Dendritic cell treated with granulocyte-macrophage colony-stimulating factor and Interleukin-4, amounts not matched to agents 40 ng/mL and 50 ng/mL, for 4 days (primary cell): ENCODE measurements around the gene FMNL2.
A peak's percentile ranks its signal among the peaks of the same experiment; 100 is the strongest.

Source experiments
- H3K27ac Mint-ChIP-seq: one replicate; pipeline ENCODE4 v1.8.0; 2022; ENCODE audit warnings: mild to moderate bottlenecking, mixed read lengths
- H3K27me3 Mint-ChIP-seq: one replicate; pipeline ENCODE4 v1.8.0; 2022; ENCODE audit warnings: mild to moderate bottlenecking, mixed read lengths
- H3K36me3 Mint-ChIP-seq: one replicate; pipeline ENCODE4 v1.8.0; 2022; ENCODE audit warnings: low read depth, mixed read lengths
- H3K4me1 Mint-ChIP-seq: one replicate; pipeline ENCODE4 v1.8.0; 2022; ENCODE audit warnings: low read depth, mixed read lengths
- H3K4me3 Mint-ChIP-seq: one replicate; pipeline ENCODE4 v1.8.0; 2022; ENCODE audit warnings: mild to moderate bottlenecking, moderate library complexity, mixed read lengths
- H3K9me3 Mint-ChIP-seq: one replicate; pipeline ENCODE4 v1.8.0; 2022; ENCODE audit warnings: mixed read lengths
- intact Hi-C: fragments of 100-400 bp; cut with micrococcal nuclease; formaldehyde crosslinking; loops from one replicate; pipeline ENCODE4 v1.15.0; 2022

Gene FMNL2

DNA sequence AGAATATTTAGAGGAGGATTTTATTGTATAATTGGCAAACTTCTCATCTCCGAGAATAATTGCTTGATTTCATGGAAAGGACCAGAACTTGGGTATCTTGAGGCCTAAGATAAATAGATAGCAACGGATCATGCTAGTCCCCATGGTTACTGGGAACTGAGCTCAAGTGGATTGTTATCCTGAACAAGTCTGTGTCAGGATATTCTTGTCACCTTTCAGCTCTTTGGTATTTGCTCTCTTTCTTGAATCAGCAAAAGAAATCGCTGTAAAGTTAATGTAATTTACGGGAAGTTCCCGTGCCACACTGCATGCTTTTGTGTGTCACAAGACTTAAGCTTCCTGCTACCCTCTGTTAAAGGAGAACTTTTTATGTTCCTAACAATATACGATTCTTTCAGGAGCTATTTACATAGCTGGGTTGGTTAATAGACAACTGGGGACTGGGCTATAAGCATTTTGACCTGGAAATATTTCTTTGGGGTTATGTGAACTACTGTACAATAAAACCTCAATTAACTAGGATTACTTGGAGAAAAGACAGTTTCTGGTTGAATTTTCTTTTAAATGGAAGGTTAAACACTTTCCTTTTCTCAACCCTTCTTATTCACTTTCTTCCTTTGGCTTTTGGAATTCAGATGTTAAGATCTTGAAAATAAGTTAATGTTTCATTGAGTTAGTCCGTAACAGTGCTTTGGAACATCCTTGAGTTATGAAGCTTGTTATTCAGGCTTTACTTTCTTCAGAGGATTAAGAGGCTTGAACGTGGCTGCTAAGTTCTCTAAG, 151.2 kb downstream of the FMNL2 start:
- H3K9me3 Mint-ChIP-seq = no peaks in the 10 kb centered on the region
- peaks cover 18% of the 10 kb centered on the region for H3K4me1 Mint-ChIP-seq
- no peaks in the 10 kb centered on the region for H3K36me3 Mint-ChIP-seq
- no peak overlapping the region for H3K4me3 Mint-ChIP-seq
- H3K27me3 Mint-ChIP-seq = no peaks in the 10 kb centered on the region
- peak overlapping the region; percentile 78 for H3K27ac Mint-ChIP-seq
- intact Hi-C loops = no loop called here

DNA sequence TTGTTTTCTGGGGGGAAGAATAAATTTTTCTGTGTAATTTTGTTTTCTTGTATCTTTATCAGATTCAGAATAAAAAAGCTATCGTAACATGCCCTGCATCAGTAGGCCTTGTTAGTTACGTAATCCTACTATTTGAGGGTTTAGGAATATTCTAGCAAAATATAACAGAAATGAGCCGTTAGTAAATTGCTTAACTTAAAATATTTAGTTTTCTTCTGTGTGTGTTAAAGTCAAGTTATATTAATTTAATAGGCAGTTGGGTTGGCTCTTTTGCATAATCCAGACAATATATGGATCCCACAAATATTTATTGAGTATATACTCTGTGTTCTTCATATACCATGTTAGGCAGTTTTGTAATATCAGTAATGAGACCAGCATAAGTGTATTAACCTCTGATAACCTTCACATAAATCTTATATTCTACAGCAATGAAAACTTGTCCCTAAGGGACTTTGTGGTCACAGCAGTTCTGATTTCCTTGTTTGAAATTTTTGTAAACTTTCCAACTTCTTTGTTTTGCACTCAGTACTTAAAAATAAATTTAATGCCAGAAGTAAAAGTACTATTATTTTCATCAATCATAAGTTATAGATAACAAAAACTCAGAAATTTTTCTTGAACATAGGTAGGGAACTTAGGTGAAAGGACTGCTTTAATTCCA, 151.9 kb downstream of the FMNL2 start:
- Mint-ChIP-seq H3K4me3 (no peak overlapping the region), H3K27me3 (no peaks in the 10 kb centered on the region), H3K9me3 (no peaks in the 10 kb centered on the region), H3K36me3 (no peaks in the 10 kb centered on the region), H3K27ac (peak overlapping the region; percentile 78), H3K4me1 (peaks cover 19% of the 10 kb centered on the region)
- intact Hi-C loops = no loop called here

DNA sequence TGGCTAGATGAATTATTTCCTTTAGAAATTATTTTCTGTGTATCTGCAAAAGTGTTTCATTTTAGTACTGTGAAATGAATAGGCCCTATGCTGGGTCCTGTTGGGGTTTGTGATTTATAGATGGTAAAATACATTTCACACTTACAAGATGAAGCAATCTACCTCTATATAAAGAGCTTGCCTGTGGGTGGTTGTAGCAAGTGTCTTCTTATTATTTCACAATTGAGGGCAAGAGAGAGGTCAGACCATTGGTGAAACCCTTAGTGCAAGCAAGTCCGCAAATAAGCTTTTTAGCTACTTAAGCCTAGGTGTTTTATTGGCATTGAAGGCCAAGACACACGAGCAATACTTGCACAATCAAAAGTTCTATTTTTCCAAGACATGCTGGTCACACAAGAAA, 153.1 kb downstream of the FMNL2 start:
- peaks cover 27% of the 10 kb centered on the region for H3K4me1 Mint-ChIP-seq
- no peaks in the 10 kb centered on the region for H3K36me3 Mint-ChIP-seq
- H3K4me3 Mint-ChIP-seq = no peak overlapping the region
- intact Hi-C loops = no loop called here
- H3K27ac Mint-ChIP-seq = no peak overlapping the region
- no peaks in the 10 kb centered on the region for H3K9me3 Mint-ChIP-seq
- H3K27me3 Mint-ChIP-seq = no peaks in the 10 kb centered on the region

DNA sequence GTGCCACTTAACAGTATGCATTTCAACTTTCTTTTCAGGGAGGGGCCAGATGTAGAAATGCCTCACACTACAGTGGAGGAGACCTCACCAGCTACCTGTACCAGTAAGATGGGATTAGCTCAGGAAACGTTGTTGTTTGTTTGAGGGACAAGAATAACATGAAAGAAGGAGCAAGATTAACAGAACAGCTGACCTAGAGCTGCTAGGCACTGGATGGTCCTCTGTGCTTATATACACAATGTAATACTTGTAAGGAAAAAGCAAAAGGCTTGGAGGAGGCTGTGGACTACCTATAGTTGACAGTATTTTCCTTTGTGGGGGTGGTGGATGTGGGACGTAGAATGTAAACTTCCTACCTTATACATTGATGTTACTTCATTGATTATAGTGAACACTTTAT, 154.4 kb downstream of the FMNL2 start:
- intact Hi-C loops = no loop called here
- H3K27me3 Mint-ChIP-seq = no peaks in the 10 kb centered on the region
- no peak overlapping the region for H3K27ac Mint-ChIP-seq
- peaks cover 11% of the 10 kb centered on the region for H3K9me3 Mint-ChIP-seq
- no peaks in the 10 kb centered on the region for H3K36me3 Mint-ChIP-seq
- H3K4me1 Mint-ChIP-seq = peaks cover 32% of the 10 kb centered on the region
- H3K4me3 Mint-ChIP-seq = no peak overlapping the region

DNA sequence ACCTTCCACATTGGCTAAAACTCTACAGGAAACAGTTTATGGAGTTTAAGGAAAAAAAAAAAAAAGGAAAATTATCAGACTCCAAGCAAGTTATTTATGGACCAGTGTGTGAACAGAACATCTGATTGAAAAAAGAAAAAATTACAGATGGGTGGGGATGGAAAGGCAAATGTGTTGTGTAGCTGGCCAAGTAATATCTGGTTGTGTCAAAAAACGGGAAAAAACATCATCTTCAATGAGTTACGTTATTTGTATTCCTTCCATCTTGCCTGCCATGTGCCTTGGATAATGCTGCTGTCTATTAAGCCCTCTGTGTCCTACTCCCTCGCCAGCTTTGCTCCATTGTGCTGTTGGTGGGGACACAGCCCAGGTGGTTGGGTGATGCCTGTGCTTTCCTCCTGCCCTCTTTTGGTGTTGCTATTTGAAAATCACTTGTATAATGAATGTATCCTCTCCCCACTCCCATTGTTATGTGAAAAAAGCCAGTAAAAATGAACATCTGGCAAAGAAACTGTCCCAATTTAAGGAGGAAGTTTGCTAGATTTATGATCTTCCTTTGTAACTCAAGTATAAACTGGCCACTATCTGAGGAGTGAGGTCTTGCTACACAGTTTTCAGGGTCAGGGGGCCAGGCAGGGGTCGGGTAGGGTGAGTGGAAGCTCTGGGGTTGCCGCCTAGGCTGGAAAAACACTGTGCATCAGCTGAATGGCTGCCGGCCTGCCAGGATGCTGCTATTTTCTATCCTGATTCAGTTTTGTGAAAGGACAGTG, 155.9 kb downstream of the FMNL2 start:
- Mint-ChIP-seq H3K27me3 (no peaks in the 10 kb centered on the region), H3K4me1 (peaks cover 27% of the 10 kb centered on the region), H3K27ac (no peak overlapping the region), H3K9me3 (peaks cover 11% of the 10 kb centered on the region), H3K36me3 (no peaks in the 10 kb centered on the region), H3K4me3 (no peak overlapping the region)
- intact Hi-C loops = no loop called here

DNA sequence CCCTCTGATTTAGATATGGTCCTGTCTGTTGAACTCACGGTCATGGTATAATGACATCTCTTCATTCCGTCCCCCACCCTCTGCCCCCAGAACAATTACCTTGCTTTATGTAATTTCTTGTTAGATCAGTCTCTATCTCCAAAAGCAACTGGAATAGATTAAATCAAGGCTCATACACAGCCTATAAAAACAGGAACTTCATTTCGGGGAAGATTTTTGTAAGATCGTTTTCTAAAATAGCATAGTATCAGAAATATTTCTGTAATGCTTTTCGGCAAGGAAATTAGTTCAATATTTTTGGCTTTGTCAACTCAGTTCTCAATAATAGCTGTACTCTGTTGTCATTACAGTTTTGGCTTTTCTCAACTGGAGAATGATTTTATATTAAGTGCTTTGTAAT, 157.2 kb downstream of the FMNL2 start:
- H3K4me3 Mint-ChIP-seq = no peak overlapping the region
- no peaks in the 10 kb centered on the region for H3K27me3 Mint-ChIP-seq
- peaks cover 19% of the 10 kb centered on the region for H3K4me1 Mint-ChIP-seq
- intact Hi-C loops = no loop called here
- H3K9me3 Mint-ChIP-seq = peaks cover 11% of the 10 kb centered on the region
- peak overlapping the region; percentile 27 for H3K27ac Mint-ChIP-seq
- H3K36me3 Mint-ChIP-seq = no peaks in the 10 kb centered on the region

DNA sequence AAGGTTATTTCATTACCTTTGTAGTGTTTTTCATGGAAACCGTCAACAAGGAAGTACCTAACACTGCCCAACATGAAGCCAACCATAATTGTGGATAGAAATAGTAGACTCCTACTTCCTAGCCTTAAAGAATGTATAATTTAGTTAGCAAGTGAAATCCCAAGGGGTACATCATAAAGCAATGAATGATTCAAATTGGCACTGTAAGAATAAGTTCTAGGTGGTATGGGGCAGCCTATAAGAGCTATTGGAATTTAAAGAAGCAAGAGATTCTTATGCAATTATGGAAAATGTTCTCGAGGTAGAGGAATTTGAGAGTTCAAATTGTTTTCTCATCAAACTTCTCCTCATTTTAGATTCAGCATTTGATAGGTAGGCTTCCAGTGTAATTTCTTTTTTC, 157.9 kb downstream of the FMNL2 start:
- peaks cover 11% of the 10 kb centered on the region for H3K9me3 Mint-ChIP-seq
- H3K27ac Mint-ChIP-seq = no peak overlapping the region
- no peaks in the 10 kb centered on the region for H3K27me3 Mint-ChIP-seq
- H3K4me1 Mint-ChIP-seq = peaks cover 27% of the 10 kb centered on the region
- H3K36me3 Mint-ChIP-seq = no peaks in the 10 kb centered on the region
- no peak overlapping the region for H3K4me3 Mint-ChIP-seq
- intact Hi-C loops = no loop called here

DNA sequence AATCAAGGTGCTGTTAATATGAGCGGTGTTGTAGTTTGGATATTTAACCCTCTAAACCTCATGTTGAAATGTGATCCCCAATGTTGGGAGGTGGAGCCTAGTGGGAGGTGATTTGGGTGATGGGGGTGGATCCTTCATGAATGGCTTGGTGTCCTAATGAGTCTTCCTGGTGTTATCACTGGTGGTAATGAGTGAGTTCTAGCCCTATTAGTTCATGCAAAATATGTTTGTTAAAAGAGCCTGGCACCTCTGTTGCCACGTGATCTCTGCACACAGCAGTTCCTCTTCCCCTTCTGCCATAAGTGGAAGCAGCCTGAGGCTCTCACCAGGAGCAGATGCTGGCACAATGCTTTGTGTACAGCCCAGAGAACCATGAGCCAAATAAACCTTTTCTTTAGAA, 158.4 kb downstream of the FMNL2 start:
- Mint-ChIP-seq H3K9me3 (peaks cover 11% of the 10 kb centered on the region), H3K27me3 (no peaks in the 10 kb centered on the region), H3K27ac (peak overlapping the region; percentile 27), H3K4me3 (no peak overlapping the region), H3K36me3 (no peaks in the 10 kb centered on the region), H3K4me1 (peaks cover 29% of the 10 kb centered on the region)
- intact Hi-C loops = no loop called here

DNA sequence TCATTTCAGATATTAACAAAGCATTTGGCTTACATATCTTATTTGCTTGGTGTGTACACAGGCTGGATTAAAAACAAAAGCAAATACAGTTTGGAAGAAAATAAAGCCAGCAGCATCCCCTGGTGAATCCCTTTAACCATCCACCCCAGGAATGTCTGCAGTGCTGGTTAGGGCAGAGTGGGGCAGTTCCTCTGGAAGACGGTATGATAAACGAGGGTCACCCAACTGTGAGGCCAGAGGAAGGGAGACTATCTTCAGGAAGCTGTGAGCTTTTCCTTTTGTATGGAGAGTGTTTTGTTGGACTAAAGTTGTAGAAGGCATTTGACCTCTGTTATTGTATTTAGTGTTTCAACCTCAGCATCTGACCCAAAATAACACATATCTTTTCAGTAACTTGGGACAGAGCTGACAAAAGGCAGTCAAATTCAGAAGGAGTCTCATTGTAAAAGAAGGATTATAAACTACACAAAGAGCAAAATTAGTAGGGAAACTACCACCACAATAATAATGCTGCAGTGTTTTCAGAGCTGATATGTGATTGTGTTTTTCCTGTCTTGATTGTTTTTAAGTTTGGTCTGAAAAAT, 159.1 kb downstream of the FMNL2 start:
- H3K9me3 Mint-ChIP-seq = peaks cover 11% of the 10 kb centered on the region
- no peak overlapping the region for H3K4me3 Mint-ChIP-seq
- H3K27me3 Mint-ChIP-seq = no peaks in the 10 kb centered on the region
- peaks cover 31% of the 10 kb centered on the region for H3K4me1 Mint-ChIP-seq
- intact Hi-C loops = no loop called here
- peak overlapping the region; percentile 27 for H3K27ac Mint-ChIP-seq
- H3K36me3 Mint-ChIP-seq = no peaks in the 10 kb centered on the region

DNA sequence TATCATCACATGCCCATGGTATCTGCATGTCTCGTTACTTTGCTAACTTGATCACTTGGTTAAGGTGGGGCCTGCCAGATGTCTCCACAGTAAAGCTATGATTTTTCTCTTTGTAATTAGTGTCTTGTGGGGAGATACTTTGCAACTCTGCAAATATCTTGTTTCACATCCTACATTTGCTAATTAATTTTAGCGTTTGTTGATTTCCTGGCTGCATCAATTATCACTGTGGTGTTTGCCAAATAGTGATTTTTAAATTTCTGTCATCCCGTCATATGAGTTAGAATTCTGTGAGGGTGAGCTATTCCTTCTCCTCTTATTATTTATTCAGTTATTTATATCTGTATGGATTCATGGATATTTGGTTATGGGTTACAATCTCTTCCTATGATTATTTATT, 161.4 kb downstream of the FMNL2 start:
- intact Hi-C loops = no loop called here
- Mint-ChIP-seq H3K9me3 (peaks cover 11% of the 10 kb centered on the region), H3K27ac (no peak overlapping the region), H3K36me3 (no peaks in the 10 kb centered on the region), H3K4me1 (peaks cover 44% of the 10 kb centered on the region), H3K4me3 (no peak overlapping the region), H3K27me3 (no peaks in the 10 kb centered on the region)

DNA sequence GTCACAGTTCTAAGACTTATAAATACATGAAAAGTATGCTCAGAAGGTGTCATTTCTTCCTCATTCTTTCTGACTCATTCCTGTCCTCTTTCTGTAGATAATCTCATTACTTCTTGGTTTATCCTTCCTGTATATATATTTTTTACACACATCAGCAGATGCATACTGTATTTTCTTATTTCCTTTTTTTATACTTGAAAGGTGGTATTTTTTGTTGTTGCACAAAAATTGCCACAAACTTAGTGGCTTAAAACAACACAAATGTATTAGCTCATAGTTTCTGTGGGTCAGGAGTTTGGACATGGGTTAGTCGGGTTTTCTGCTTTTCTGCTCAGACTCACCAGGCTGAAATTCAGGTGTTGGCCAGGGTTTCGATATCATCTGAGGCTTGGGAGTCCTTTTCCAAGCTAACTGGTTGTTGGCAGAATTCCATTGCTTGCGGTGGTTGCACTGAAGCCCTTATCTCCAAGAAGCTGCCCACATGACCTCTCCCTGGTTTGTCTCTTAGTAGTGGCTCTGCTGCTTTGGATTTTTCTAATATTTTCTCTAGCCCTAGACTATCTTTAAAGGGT, 162.6 kb downstream of the FMNL2 start:
- Mint-ChIP-seq H3K4me3 (no peak overlapping the region), H3K27me3 (no peaks in the 10 kb centered on the region), H3K36me3 (no peaks in the 10 kb centered on the region), H3K4me1 (peaks cover 36% of the 10 kb centered on the region), H3K9me3 (peaks cover 15% of the 10 kb centered on the region), H3K27ac (peak overlapping the region; percentile 65)
- intact Hi-C loops = no loop called here

DNA sequence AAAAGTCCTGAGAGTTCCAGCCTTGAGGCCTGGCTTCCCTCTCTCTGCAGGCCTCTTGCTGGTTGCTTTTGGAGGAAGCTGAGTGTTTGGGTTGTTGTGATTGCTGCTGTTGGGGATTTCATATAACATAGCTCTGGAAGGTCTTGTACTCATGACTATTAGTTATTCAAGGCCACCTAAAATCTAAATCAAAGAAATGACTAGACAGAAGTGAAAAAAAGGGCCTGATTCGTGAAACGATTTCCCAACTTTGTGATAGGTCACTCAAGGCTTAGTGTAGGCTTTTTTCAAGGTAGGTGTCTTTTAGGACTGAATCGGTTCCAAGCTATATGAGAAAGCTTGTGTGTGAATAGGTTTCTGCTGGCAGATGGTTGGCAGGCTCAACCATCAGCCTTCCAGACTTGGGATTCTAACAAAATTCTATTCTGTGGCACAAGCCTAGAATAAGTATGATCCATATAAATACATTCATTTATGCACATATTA, 164.4 kb downstream of the FMNL2 start:
- H3K36me3 Mint-ChIP-seq = no peaks in the 10 kb centered on the region
- no peak overlapping the region for H3K4me3 Mint-ChIP-seq
- intact Hi-C loops = no loop called here
- H3K27me3 Mint-ChIP-seq = no peaks in the 10 kb centered on the region
- H3K4me1 Mint-ChIP-seq = peaks cover 30% of the 10 kb centered on the region
- peaks cover 11% of the 10 kb centered on the region for H3K9me3 Mint-ChIP-seq
- peak overlapping the region; percentile 70 for H3K27ac Mint-ChIP-seq

DNA sequence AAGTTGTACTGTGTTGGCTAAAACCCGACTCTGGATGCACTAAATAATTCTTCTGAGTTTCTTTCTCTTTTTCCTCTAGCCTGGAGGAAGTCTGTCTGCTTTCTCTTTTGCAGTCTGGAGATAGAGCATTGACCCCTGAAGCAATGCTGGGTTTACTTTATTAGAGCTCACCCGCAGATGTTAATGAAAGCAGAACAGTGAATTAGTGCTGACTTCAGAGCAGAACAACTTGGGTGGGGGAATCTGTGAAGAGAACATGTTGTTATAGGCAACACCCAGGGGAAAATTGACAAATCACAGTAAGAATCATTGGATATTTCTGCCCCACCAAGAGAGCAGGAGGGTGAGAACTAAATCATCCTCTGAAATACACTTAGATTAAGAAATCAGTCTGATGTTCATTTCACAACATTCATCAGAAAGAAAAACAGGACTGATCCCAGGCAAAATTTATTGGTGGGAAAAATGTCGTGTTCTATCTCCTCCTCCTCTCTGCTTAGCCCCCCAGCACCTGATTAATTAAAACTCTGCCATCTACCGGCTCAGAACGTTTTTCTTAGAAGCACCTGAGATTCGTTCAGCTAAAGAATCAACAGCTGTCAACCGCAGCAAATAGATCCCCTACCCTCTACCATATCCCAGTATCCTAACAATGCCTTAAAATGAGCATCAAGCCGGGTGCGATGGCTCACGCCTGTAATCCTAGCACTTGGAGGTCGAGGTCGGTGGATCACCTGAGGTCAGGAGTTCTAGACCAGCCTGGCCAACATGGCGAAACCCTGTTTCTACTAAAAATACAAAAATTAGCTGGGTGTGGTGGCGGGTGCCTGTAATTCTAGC, 165.1 kb downstream of the FMNL2 start:
- intact Hi-C loops = no loop called here
- H3K4me3 Mint-ChIP-seq = no peak overlapping the region
- H3K9me3 Mint-ChIP-seq = peaks cover 11% of the 10 kb centered on the region
- peaks cover 30% of the 10 kb centered on the region for H3K4me1 Mint-ChIP-seq
- no peaks in the 10 kb centered on the region for H3K36me3 Mint-ChIP-seq
- H3K27ac Mint-ChIP-seq = peak overlapping the region; percentile 70
- no peaks in the 10 kb centered on the region for H3K27me3 Mint-ChIP-seq
